Kasumi-1 (cell line): ENCODE results near the gene CTDSPL2.
"Not testable (repeated sequence)": the region's sequence is repeated elsewhere in the genome, so short reads cannot be mapped to it uniquely, and the experiment has no call there.

Source experiments
- DNase-seq, 2 experiments: peaks; one replicate each; lab custom pipeline; 2025; lab: John Stamatoyannopoulos, UW

The CTDSPL2 gene

DNA sequence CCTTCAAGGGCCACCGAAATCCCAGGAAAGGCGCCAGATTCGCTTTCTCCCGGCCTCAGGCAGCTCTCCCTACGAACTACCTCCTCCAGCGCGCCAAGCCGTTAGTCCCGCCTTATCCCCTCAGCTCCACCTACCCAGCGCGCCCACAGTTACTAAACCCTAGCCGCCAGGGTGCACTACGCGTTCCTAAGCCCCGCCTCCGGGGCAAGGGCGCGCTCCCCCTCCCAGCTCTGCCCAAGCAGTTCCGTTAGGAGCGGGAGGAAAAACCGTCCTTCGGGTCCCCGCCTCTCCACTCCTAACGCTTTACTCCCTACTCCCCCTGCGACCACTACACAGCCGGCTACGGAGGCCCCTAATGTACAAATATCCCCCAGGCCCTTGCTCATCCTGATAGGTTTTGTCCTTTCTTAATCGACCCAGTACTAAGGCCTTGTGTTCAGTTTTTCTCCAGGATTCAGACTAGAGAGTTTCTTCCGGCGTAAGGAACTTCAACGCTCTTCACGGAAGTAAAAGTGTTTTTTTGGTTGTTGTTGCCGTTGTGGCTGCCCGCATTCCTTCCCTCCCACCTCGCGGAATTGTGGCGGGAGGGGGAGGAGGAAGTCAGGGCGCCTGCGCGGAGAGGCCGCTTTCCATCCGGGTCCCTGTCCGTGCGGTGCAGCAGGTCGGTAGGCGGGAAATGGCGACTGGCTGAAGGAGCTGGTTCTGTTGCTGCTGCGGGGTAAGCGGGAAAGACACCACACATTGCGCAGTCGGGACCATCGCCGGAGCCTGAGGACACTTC lies at the start of gene CTDSPL2:
Gene CTDSPL2 (plus strand): TSS at position 655 of the 781 bp plus-strand sequence. CDS start 31,386 bp downstream, outside the sequence.
- DNase-seq, result peak; percentile 85 to 87

GRCh38 chr15:44381236-44381635 lies 46.2 kb upstream of the CTDSPL2 start:
- DNase-seq, result peak in 1 of 2 experiments; percentile 2

DNA sequence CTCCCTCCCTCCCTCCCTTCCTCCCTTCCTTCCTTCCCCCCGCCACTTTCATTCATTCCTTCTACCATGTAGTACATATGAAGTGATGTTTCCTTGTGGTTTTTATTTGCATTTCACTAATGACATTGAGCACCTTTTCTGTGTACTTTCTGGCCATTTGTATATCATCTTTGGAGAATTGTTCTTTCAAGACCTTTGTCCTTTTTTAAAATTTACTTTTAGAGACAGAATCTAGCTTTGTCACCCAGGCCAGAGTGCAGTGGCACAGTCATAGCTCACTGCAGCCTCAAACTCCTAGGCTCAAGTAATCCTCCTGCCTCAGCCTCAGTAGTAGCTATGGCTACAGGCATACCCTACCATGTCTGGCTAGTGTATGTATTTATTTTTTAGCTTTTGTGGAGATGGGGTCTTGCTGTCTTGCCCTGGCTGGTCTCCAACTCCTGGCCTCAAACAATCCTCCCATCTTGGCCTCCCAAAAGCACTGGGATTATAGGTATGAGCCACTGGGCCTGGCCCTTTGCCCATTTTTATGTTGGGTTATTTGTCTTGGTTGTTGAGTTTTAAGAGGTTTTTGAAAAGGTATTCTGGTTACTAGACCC lies 42.0 kb upstream of the CTDSPL2 start:
- no peak for DNase-seq

- no peak for DNase-seq
These were observed 33.4 kb upstream of the CTDSPL2 start for GRCh38 chr15:44394062-44394461.

GRCh38 chr15:44394562-44394961 lies 32.9 kb upstream of the CTDSPL2 start:
- DNase-seq, result no peak

GRCh38 chr15:44397869-44398268 lies 29.6 kb upstream of the CTDSPL2 start:
- DNase-seq, result no peak

DNA sequence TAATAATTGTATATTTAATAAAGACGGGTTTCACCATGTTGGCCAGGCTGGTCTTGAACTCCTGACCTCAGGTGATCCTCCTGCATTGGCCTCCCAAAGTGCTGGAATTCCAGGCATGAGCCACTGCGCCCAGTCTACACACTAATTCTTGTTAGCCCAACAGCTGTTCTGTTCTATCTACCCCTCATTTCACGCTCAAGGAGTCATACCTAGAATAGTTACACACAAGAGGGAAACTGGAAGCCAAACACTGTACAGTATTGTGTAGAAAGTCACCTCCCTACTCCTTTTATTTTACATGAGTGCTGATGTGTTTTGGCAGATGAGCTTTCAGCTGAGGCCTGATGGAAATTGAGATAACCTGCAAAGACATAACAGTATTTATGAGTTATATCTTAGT lies 13.4 kb upstream of the CTDSPL2 start:
- no peak for DNase-seq

DNA sequence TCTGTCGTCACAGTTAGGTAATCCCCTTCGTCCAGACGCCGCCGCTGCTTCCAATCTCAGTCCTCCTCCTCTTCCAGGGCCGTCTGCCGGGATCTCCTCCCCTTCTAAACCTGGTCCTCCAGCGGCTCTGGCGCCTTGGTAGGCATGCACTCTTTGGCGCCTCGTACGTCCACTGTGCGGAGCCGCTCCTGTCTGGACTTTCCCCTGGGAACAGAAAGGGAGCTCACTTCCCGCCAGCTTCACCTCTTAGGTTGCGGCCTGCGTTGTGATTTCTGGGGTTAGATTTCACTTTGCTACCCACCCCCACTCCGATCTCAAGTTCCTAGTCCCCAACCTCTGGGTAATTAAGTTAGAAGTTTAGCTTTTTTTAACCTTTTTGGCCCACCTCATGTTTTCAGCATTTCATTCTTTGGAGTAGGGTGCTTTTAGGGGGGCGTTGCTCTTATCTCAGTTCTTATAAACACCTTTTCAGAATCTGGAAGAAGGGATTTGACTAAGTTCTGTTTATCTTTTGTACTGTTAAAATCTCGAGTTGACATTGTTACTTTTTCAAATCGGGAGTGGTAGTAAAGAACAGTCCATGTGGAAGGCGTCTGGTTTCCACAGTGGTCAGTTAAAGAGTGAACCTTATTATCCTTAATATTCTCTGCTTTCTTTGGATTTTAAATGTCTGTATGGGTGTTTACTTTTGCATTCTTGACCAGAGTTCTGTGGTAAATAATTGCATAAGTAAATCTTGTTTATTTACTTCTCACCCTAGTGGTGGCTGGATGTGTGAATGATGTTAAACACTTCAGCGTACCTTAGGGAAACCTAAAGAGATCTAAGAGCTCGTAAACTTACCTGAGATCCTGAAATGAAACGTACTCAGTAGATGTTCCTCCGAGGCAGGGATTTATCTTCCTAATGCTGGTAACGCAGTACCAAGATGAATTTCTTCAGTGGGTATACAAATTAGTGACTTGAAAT lies 611 bp downstream of the CTDSPL2 start:
- DNase-seq, result no peak

DNA sequence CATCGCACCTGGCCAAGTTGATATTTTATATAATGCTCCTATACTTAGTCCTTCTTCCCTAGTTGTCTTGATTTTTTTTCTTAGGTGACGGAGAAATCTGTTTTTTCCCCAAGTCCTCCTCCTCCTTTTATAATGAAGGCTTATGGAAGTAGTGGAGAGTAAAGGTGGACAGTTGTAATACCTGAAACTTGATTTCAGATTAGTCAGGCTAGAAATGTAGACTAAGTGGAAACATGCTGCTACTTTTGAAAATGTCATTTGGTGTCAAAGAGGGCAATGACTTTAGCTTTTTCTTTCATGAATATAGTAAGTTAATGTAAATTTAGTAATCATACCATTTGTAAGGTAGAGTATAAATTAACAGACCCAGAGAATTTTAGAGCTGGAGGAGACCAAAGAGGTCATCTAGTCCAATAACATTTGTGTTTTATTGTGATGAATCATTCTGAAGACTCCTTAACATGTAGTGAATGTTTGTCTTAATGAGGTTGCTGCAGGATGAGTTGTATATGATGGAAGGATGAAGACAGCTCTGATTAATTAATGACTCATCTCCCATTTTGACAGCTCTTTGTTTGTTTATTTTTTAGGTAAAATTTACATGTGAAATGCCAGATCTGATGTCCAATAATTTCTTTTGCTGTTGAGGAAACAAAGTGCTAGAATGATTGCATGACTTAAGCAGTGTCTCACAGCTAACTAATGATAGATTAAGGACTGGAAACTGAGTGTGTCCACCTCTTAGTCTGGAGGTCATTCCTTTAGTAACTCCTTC lies 8.7 kb downstream of the CTDSPL2 start:
- DNase-seq, result no peak

DNA sequence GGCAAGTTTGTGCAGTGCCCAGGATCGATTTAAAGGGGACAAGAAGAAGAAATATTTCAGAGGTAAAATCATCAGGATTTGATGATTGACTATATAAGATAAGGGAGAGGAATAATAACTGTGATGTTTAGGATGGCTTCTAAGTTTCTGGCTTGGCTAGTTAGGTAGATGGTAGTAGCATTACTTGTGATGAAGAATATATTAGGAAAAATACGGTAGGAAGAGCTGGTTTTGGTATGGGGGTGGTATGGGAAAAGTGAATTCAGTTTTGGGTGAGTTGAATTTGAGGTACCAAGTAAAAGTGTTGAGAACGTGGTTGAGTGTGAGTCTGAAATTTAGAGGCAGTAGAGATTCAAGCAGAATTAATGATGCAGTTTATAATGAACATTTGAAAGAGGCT lies 11.0 kb downstream of the CTDSPL2 start:
- DNase-seq, result no peak

DNA sequence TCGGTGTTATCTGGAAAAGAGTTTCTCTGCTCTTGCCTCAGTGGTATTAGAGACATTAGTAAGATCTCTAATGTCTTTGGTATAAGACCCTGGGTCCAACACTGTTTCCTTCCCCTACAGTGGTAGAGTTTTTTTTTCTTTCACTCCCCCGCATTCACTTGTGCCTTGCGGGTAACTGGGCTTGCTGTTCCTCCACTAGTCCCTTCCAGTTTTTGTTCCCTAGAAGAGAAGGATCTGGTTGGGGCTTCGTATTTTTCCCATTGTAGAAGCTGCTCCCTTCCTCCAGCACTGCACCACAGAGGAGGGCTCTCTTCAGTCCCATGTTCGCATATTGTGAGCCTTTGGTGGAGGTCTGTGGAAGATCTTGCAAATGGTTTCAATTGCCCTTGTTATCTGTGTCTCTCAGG lies 13.7 kb downstream of the CTDSPL2 start:
- peak; percentile 9 to 23 for DNase-seq

DNA sequence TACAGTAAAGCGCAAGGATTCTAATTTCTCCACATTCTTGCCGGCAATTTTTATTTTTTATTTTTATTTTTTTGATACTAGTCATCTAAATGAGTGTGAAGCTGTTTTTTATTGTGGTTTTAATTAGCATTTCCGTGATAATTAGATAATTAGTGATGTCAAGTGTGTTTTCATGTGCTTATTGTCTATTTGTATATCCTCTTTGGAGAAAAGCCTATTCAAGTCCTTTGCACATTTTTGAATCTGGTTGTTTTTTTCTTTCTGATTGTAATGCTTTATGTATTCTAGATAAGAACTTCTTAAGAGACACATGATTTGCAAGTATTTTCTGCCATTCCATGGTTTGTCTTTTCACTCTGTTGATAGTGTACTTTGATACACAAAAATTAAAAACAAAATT lies 16.1 kb downstream of the CTDSPL2 start:
- no peak for DNase-seq

- DNase-seq, result no peak
These were observed 20.4 kb downstream of the CTDSPL2 start for GRCh38 chr15:44447772-44448376.

- no peak for DNase-seq
These were observed 22.7 kb downstream of the CTDSPL2 start for GRCh38 chr15:44450172-44450571.

- not testable (repeated sequence) for DNase-seq
These were observed 26.3 kb downstream of the CTDSPL2 start for GRCh38 chr15:44453578-44454283.

DNA sequence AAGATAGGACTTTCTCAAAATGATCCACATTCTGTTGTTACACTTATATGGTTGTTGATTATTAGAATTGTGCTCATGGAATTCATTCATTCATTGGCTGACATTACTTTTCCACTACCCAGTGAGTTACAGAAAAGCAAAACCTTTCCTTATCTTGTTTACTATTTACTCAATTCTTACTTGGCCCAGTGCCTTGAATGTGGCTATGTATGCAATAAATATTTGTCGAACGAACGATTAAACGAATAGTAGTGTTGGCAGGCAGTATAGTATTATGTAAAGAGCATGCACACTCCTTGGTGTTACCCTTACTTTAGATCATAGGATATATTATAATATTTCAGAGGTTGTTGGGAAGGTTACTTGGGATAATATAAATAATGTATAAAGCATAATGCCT lies 31.0 kb downstream of the CTDSPL2 start:
- no peak for DNase-seq

- peak in 1 of 2 experiments; percentile 1 for DNase-seq
These were observed 41.4 kb downstream of the CTDSPL2 start for GRCh38 chr15:44468709-44469385.

- DNase-seq, result no peak
These were observed 44.5 kb downstream of the CTDSPL2 start for GRCh38 chr15:44471885-44472455.

GRCh38 chr15:44479343-44479742 lies 51.9 kb downstream of the CTDSPL2 start:
- no peak for DNase-seq

DNA sequence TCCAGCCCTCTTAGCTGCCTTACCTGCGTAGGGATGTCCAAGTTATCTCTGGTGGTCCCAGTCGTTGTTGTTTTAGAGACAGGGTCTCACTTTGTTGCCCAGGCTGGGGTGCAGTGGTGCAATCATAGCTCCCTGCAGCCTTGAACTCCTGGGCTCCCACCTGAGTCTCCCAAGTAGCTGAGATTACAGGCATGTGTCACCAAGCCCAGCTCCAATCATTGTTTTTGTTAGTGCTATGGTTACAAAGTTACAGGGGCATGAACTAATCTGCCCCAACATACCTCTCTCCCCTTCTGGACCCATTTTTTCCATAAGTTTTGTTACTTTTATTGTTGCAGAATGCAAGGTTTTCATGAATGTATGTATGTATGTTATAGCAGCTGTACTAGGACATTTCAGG lies 54.7 kb downstream of the CTDSPL2 start:
- DNase-seq, result no peak
